HepG2 (cell line): ENCODE data around the gene ARFGEF2. TPM values are rescaled to one million over a fixed set of nuclear protein-coding genes. Genes with fewer than 3 reads are reported as not detected.

ENCODE experiments used
- CBX5 ChIP-seq: sonication (generic); formaldehyde crosslinking; IDR thresholded peaks from 2 replicates; pipeline ENCODE4 v1.4.0; 2020; ENCODE audit warnings: missing genetic modification reagents, borderline replicate concordance
- CEBPG ChIP-seq: IDR thresholded peaks from 2 replicates; pipeline ENCODE4 v1.6.1; 2016
- DDIT3 ChIP-seq: sonication (generic); formaldehyde crosslinking; IDR thresholded peaks from 2 replicates; pipeline ENCODE4 v1.4.0; 2020; ENCODE audit warnings: mild to moderate bottlenecking, missing genetic modification reagents
- HNRNPUL1 ChIP-seq: fragments of 200-400 bp; formaldehyde crosslinking; IDR thresholded peaks from 2 replicates; pipeline ENCODE4 v1.6.1; 2017; ENCODE audit warnings: low read depth, mild to moderate bottlenecking, low read length, moderate library complexity
- IRF1 ChIP-seq: sonication (generic); formaldehyde crosslinking; IDR thresholded peaks from 2 replicates; pipeline ENCODE4 v1.4.0; 2020; ENCODE audit warnings: low read depth, mild to moderate bottlenecking, missing genetic modification reagents
- LBX2 ChIP-seq: sonication (generic); formaldehyde crosslinking; IDR thresholded peaks from 2 replicates; pipeline ENCODE4 v1.5.0; 2020; ENCODE audit warnings: missing genetic modification reagents, mild to moderate bottlenecking, borderline replicate concordance
- MLLT10 ChIP-seq: sonication (generic); formaldehyde crosslinking; IDR thresholded peaks from 2 replicates; pipeline ENCODE4 v1.4.0; 2020; ENCODE audit warnings: missing genetic modification reagents
- PCBP1 ChIP-seq: fragments of 200-400 bp; formaldehyde crosslinking; IDR thresholded peaks from 2 replicates; pipeline ENCODE4 v1.6.1; 2017; ENCODE audit warnings: mild to moderate bottlenecking, low read depth, low read length, borderline replicate concordance
- RXRB ChIP-seq: IDR thresholded peaks from 2 replicates; pipeline ENCODE4 v1.6.1; 2016; ENCODE audit warnings: borderline replicate concordance, missing genetic modification reagents, missing compliant biosample characterization
- TEF ChIP-seq: sonication (generic); formaldehyde crosslinking; IDR thresholded peaks from 2 replicates; pipeline ENCODE4 v1.5.0; 2020; ENCODE audit warnings: missing genetic modification reagents
- TERF1 ChIP-seq: sonication (generic); formaldehyde crosslinking; IDR thresholded peaks from 2 replicates; pipeline ENCODE4 v1.8.0; 2022; ENCODE audit warnings: mild to moderate bottlenecking, missing genetic modification reagents, moderate library complexity
- THYN1 ChIP-seq: sonication (generic); formaldehyde crosslinking; IDR thresholded peaks from 2 replicates; pipeline ENCODE4 v1.8.1; 2023; ENCODE audit warnings: low read depth, mild to moderate bottlenecking, moderate library complexity, missing genetic modification reagents, borderline replicate concordance
- ZBED4 ChIP-seq: sonication (generic); formaldehyde crosslinking; IDR thresholded peaks from 2 replicates; pipeline ENCODE4 v1.4.0; 2020; ENCODE audit warnings: missing genetic modification reagents, borderline replicate concordance
- ZBTB8A ChIP-seq: sonication (generic); formaldehyde crosslinking; IDR thresholded peaks from 2 replicates; pipeline ENCODE4 v1.4.0; 2020; ENCODE audit warnings: mild to moderate bottlenecking, low read depth, missing genetic modification reagents, borderline replicate concordance
- ZNF17 ChIP-seq: sonication (generic); formaldehyde crosslinking; IDR thresholded peaks from 2 replicates; pipeline ENCODE4 v1.5.0; 2020; ENCODE audit warnings: mild to moderate bottlenecking, missing genetic modification reagents
- ZNF569 ChIP-seq: sonication (generic); formaldehyde crosslinking; IDR thresholded peaks from 2 replicates; pipeline ENCODE4 v1.5.0; 2020; ENCODE audit warnings: mild to moderate bottlenecking, missing genetic modification reagents, moderate library complexity, borderline replicate concordance
- ZNF639 ChIP-seq: conservative IDR thresholded peaks from 2 replicates; pipeline ENCODE4 v1.6.1; 2018; ENCODE audit warnings: missing genetic modification reagents
- ZNF704 ChIP-seq: sonication (generic); formaldehyde crosslinking; IDR thresholded peaks from 2 replicates; pipeline ENCODE4 v1.8.1; 2023; ENCODE audit warnings: mild to moderate bottlenecking, inconsistent platforms, moderate library complexity, missing genetic modification reagents, borderline replicate concordance
- ZSCAN31 ChIP-seq: sonication (generic); formaldehyde crosslinking; IDR thresholded peaks from 2 replicates; pipeline ENCODE4 v1.5.0; 2020; ENCODE audit warnings: low read depth, mild to moderate bottlenecking, missing genetic modification reagents
- polyA plus RNA-seq, 8 experiments: library from polyadenylated mRNA; depleted of rRNA in 3 of 8; stranded (reverse) in 7 of 8; unstranded in 1 of 8; fragments of >200 nt; fragmentation: Illumina TruSeq in 4 of 8; extraction: Trizol in 4 of 8; gene quantifications; 2 replicates each; pipeline versions ENCODE4 v1.2.1 to v1.2.3, GENCODE V29; 2011 to 2016; ENCODE audit warnings: low read depth in 4 of 8, missing spikeins in 1 of 8, mixed read lengths in 1 of 8; ENCODE audit not compliant: insufficient read depth in 1 of 8
- total RNA-seq, 5 experiments: library from RNA; depleted of rRNA; stranded (reverse); fragments of >200 nt; fragmentation: Illumina TruSeq; extraction: Trizol; gene quantifications; 2 replicates each; pipeline ENCODE4 v1.2.3, GENCODE V29; 2016; ENCODE audit warnings: low read depth in 1 of 5

The ARFGEF2 gene
- total and polyA plus RNA-seq, 2 of the 13 experiments (the other 11 are each of a cell fraction or from before 2014, with no cell fraction given), result 44.0 to 60.8 TPM

GRCh38 chr20:48923149-48923718 lies 1.7 kb downstream of the ARFGEF2 start (continued):
- TF ChIP-seq ZNF704, result no peak
- TF ChIP-seq TERF1, result no peak
- no peak for TF ChIP-seq LBX2 (CRISPR knock-in tag)
- TF ChIP-seq ZNF569, result no peak
- 0 out of 2 replicates have a peak, but pooled peaks have one; percentile 63 for TF ChIP-seq CBX5 (CRISPR knock-in tag)
- no peak for TF ChIP-seq TEF
- TF ChIP-seq ZBTB8A, result no peak
- TF ChIP-seq IRF1, result no peak
- TF ChIP-seq PCBP1, result no peak
- peak; percentile 59; the same call in 1 of the 2 replicates for TF ChIP-seq ZSCAN31 (CRISPR knock-in tag)
- no peak for TF ChIP-seq THYN1
- no peak for TF ChIP-seq ZNF17
- peak; percentile 93 for TF ChIP-seq CEBPG (CRISPR knock-in tag)
- no peak for TF ChIP-seq HNRNPUL1
- TF ChIP-seq ZNF639 (CRISPR knock-in tag), result no peak
- TF ChIP-seq DDIT3 (CRISPR knock-in tag), result no peak
- TF ChIP-seq MLLT10 (CRISPR knock-in tag), result no peak
- TF ChIP-seq RXRB, result peak; percentile 72; the same call in 1 of the 2 replicates
- TF ChIP-seq ZBED4, result no peak
